ENCODE data around the gene SORL1. TPM values are rescaled to one million over a fixed set of nuclear protein-coding genes. Genes with fewer than 3 reads are reported as not detected.

SORL1 gene
- total and polyA plus RNA-seq, 2 experiments from 2014 or later, result 0.26 to 0.54 TPM

DNA sequence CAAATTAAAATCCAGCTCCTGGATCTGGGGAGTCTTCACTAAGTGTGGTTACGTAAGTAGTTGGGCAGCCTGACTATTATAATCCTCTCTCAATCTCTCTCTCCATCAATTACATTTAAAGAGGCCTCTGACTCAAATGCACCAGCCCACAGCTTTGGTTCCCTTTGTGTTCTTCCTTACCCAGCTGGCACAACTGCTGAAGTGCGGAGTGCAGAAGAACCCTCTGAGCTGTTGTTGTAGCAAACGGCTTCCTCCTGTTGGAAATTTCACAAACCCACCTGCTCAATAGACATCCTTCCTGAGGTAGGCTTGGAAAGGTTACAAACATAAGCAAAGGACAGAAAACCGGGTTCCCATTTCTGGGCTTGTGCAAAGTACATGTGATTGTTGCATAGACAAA lies 17.0 kb upstream of the SORL1 start:
- no peak overlapping the region for H3K4me2 ChIP-seq (ENCODE audit: unreplicated experiment)
- H4K20me1 ChIP-seq (ENCODE audit: insufficient read depth), result no peaks in the 10 kb centered on the region
- WGBS, 2 experiments (ENCODE audit: low coverage in 1 of 2, low lambda C conversion rate in 2 of 2, missing lambda C conversion rate in 2 of 2), result 41 to 54% methylated on average over 4 of the region's 4 CpGs
- H3K4me3 ChIP-seq, result no peak overlapping the region
- peaks cover 54% of the 10 kb centered on the region for H3K27me3 ChIP-seq (replicated peaks; ENCODE audit: insufficient read depth)
- H2AFZ ChIP-seq, result no peak overlapping the region
- no peak overlapping the region for H3K9ac ChIP-seq
- H3K36me3 ChIP-seq (ENCODE audit: low read depth), result no peaks in the 10 kb centered on the region
- no peaks in the 10 kb centered on the region for H3F3A ChIP-seq (ENCODE audit: insufficient read depth)
- H3K9me2 ChIP-seq (ENCODE audit: insufficient read depth), result no peaks in the 10 kb centered on the region
- no peak overlapping the region for H3K27ac ChIP-seq
- TF ChIP-seq EZH2 (IDR thresholded peaks at IDR 0.05; ENCODE audit: insufficient read depth, poor library complexity, severe bottlenecking), result no peak
- TF ChIP-seq EZH2phosphoT487 (IDR thresholded peaks at IDR 0.05; ENCODE audit: insufficient read depth, low read depth), result no peak
- no peak for DNase-seq
- no peaks in the 10 kb centered on the region for H3K9me3 ChIP-seq (ENCODE audit: low read depth)
- H3K79me2 ChIP-seq (ENCODE audit: insufficient read depth), result no peaks in the 10 kb centered on the region
- in situ Hi-C loops (cut with MboI), result no loop called here
- no peaks in the 10 kb centered on the region for H3K4me1 ChIP-seq (ENCODE audit: insufficient read depth)

DNA sequence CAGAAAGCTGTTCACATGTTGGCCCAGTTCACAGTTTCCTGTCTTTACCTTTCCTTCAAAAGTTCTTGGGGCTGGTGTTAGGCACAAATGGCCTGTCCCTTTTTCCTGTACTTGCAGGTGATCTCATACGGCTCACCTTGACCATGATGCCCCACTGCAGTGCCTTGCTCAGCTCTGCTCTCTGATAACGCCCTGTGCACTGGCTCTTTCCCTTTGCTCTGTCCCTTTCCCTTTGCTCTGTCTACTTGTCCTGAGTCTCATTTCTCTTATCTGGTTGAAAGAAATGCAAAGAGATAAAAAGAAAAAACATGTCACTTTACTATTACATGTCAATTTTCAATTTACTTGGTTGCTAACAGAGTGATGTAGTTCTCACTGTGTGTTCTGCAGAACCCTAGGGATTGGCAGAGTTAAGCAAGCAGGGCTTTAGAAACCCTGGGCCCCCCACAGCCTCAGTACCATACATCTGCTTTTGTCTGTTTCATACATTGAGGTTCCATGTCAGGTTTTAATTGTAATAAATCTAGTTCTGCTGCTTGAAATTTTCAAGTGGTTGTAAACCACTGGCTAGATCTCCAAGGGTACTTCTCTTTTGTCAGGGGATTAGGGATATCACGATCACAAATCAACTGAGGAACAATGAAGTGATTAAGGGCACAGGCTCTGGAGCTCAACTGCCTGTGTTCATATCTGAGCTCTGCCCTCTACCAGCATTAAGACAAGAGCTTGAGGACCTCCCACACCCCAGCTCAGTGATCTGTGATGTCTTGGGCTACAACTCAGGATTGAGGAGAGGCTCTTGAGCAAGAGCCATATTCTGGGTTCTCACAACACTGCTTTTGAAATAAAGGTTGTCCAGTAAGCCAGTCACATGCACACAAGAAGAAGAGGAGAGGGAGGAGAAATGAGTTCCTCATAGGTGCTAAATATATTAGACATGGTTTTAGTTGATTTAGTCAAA lies 16.3 kb upstream of the SORL1 start:
- TF ChIP-seq EZH2 (IDR thresholded peaks at IDR 0.05; ENCODE audit: insufficient read depth, poor library complexity, severe bottlenecking), result no peak
- TF ChIP-seq EZH2phosphoT487 (IDR thresholded peaks at IDR 0.05; ENCODE audit: insufficient read depth, low read depth), result no peak
- H3F3A ChIP-seq (ENCODE audit: insufficient read depth), result no peaks in the 10 kb centered on the region
- no peak overlapping the region for H3K4me3 ChIP-seq
- H3K4me1 ChIP-seq (ENCODE audit: insufficient read depth), result no peaks in the 10 kb centered on the region
- H3K79me2 ChIP-seq (ENCODE audit: insufficient read depth), result no peaks in the 10 kb centered on the region
- H3K27me3 ChIP-seq (replicated peaks; ENCODE audit: insufficient read depth), result peaks cover 55% of the 10 kb centered on the region
- in situ Hi-C loops (cut with MboI), result no loop called here
- no peak for DNase-seq
- no peak overlapping the region for H3K4me2 ChIP-seq (ENCODE audit: unreplicated experiment)
- H3K9ac ChIP-seq, result no peak overlapping the region
- H4K20me1 ChIP-seq (ENCODE audit: insufficient read depth), result no peaks in the 10 kb centered on the region
- no peaks in the 10 kb centered on the region for H3K36me3 ChIP-seq (ENCODE audit: low read depth)
- H3K27ac ChIP-seq, result no peak overlapping the region
- H3K9me3 ChIP-seq (ENCODE audit: low read depth), result no peaks in the 10 kb centered on the region
- no peak overlapping the region for H2AFZ ChIP-seq
- H3K9me2 ChIP-seq (ENCODE audit: insufficient read depth), result no peaks in the 10 kb centered on the region
- WGBS, 2 experiments (ENCODE audit: low coverage in 1 of 2, low lambda C conversion rate in 2 of 2, missing lambda C conversion rate in 2 of 2), result 65 to 84% methylated on average over 3 of the region's 3 CpGs

GRCh38 chr11:121437018-121437685 lies 15.0 kb upstream of the SORL1 start:
- Histone ChIP-seq H4K20me1 (ENCODE audit: insufficient read depth) (no peaks in the 10 kb centered on the region), H3K27ac (no peak overlapping the region), H3K9ac (no peak overlapping the region), H3K4me2 (ENCODE audit: unreplicated experiment) (no peak overlapping the region), H2AFZ (no peak overlapping the region), H3K79me2 (ENCODE audit: insufficient read depth) (no peaks in the 10 kb centered on the region), H3K27me3 (replicated peaks; ENCODE audit: insufficient read depth) (peaks cover 55% of the 10 kb centered on the region), H3K9me3 (ENCODE audit: low read depth) (no peaks in the 10 kb centered on the region), H3K9me2 (ENCODE audit: insufficient read depth) (no peaks in the 10 kb centered on the region), H3K36me3 (ENCODE audit: low read depth) (no peaks in the 10 kb centered on the region), H3K4me1 (ENCODE audit: insufficient read depth) (no peaks in the 10 kb centered on the region), H3K4me3 (no peak overlapping the region), H3F3A (ENCODE audit: insufficient read depth) (no peaks in the 10 kb centered on the region)
- DNase-seq, result peak; percentile 55
- TF ChIP-seq EZH2 (IDR thresholded peaks at IDR 0.05; ENCODE audit: insufficient read depth, poor library complexity, severe bottlenecking), result no peak
- no peak for TF ChIP-seq EZH2phosphoT487 (IDR thresholded peaks at IDR 0.05; ENCODE audit: insufficient read depth, low read depth)
- in situ Hi-C loops (cut with MboI), result no loop called here

- TF ChIP-seq EZH2phosphoT487 (IDR thresholded peaks at IDR 0.05; ENCODE audit: insufficient read depth, low read depth) (no peak), EZH2 (IDR thresholded peaks at IDR 0.05; ENCODE audit: insufficient read depth, poor library complexity, severe bottlenecking) (no peak)
- Histone ChIP-seq H3K9ac (no peak overlapping the region), H3K4me2 (ENCODE audit: unreplicated experiment) (no peak overlapping the region), H3K27me3 (replicated peaks; ENCODE audit: insufficient read depth) (peaks cover 50% of the 10 kb centered on the region), H3K9me3 (ENCODE audit: low read depth) (no peaks in the 10 kb centered on the region), H3K36me3 (ENCODE audit: low read depth) (no peaks in the 10 kb centered on the region), H2AFZ (no peak overlapping the region), H3F3A (ENCODE audit: insufficient read depth) (no peaks in the 10 kb centered on the region), H3K79me2 (ENCODE audit: insufficient read depth) (no peaks in the 10 kb centered on the region), H3K4me1 (ENCODE audit: insufficient read depth) (no peaks in the 10 kb centered on the region), H3K4me3 (no peak overlapping the region), H4K20me1 (ENCODE audit: insufficient read depth) (no peaks in the 10 kb centered on the region), H3K27ac (no peak overlapping the region), H3K9me2 (ENCODE audit: insufficient read depth) (no peaks in the 10 kb centered on the region)
- in situ Hi-C loops (cut with MboI), result no loop called here
- no peak for DNase-seq
- WGBS, 2 experiments (ENCODE audit: low coverage in 1 of 2, low lambda C conversion rate in 2 of 2, missing lambda C conversion rate in 2 of 2), result 81 to 86% methylated on average over 4 of the region's 4 CpGs
Measured at GRCh38 chr11:121437686-121438078, 14.4 kb upstream of the SORL1 start.

All from GM23248 (cell line).